ENCODE results near the gene ZC3H10. TPM values are rescaled to one million over a fixed set of nuclear protein-coding genes. Genes with fewer than 3 reads are reported as not detected.

ZC3H10 gene
- total and polyA plus RNA-seq, 2 of the 13 experiments (the other 11 are each of a cell fraction or from before 2014, with no cell fraction given): 0.70 to 2.3 TPM

GRCh38 chr12:56104109-56104814, 13.8 kb upstream of the ZC3H10 start, which contains the start of gene PA2G4 (continued):
- TF ChIP-seq ZKSCAN1 (IDR thresholded peaks at IDR 0.05; ENCODE audit: low read length) (no peak; the same call in 1 of the 2 replicates), HMGXB3 (CRISPR knock-in tag; IDR thresholded peaks at IDR 0.05; ENCODE audit: borderline replicate concordance) (peak; percentile 81; the same call in 1 of the 2 replicates), ARHGAP35 (CRISPR knock-in tag; IDR thresholded peaks at IDR 0.05; ENCODE audit: borderline replicate concordance) (peak; percentile 92), CCDC6 (CRISPR knock-in tag; IDR thresholded peaks at IDR 0.05) (peak; percentile 93), ZFX (CRISPR knock-in tag; IDR thresholded peaks at IDR 0.05; ENCODE audit: low read depth) (peak; percentile 99), ZUFSP (CRISPR knock-in tag; IDR thresholded peaks at IDR 0.05; ENCODE audit: borderline replicate concordance) (no peak), SIN3B (IDR thresholded peaks at IDR 0.05; ENCODE audit: low read length) (no peak), ETS1 (CRISPR knock-in tag; IDR thresholded peaks at IDR 0.05) (peak; percentile 25; the same call in 1 of the 2 replicates), ZNF777 (CRISPR knock-in tag; IDR thresholded peaks at IDR 0.05) (no peak; the same call in none of the 2 replicates), GATAD2A (CRISPR knock-in tag; IDR thresholded peaks at IDR 0.05) (peak; percentile 48), ZNF710 (CRISPR knock-in tag; IDR thresholded peaks at IDR 0.05; ENCODE audit: borderline replicate concordance) (no peak; the same call in 1 of the 2 replicates), CBX5 (CRISPR knock-in tag; IDR thresholded peaks at IDR 0.05; ENCODE audit: borderline replicate concordance) (no peak), ZNF274 (CRISPR knock-in tag; IDR thresholded peaks at IDR 0.05) (peak; percentile 96), BATF2 (CRISPR knock-in tag; IDR thresholded peaks at IDR 0.05) (peak; percentile 70; the same call in 1 of the 2 replicates), HIC2 (CRISPR knock-in tag; IDR thresholded peaks at IDR 0.05; ENCODE audit: low read depth) (peak; percentile 67; the same call in 1 of the 2 replicates), ISX (CRISPR knock-in tag; conservative IDR thresholded peaks at IDR 0.05) (no peak; the same call in 1 of the 2 replicates)

All from HepG2 (cell line).